ENCODE measurements around the gene SLC25A25.
"Not testable (repeated sequence)": the region's sequence is repeated elsewhere in the genome, so short reads cannot be mapped to it uniquely, and the experiment has no call there.

SLC25A25 gene

DNA sequence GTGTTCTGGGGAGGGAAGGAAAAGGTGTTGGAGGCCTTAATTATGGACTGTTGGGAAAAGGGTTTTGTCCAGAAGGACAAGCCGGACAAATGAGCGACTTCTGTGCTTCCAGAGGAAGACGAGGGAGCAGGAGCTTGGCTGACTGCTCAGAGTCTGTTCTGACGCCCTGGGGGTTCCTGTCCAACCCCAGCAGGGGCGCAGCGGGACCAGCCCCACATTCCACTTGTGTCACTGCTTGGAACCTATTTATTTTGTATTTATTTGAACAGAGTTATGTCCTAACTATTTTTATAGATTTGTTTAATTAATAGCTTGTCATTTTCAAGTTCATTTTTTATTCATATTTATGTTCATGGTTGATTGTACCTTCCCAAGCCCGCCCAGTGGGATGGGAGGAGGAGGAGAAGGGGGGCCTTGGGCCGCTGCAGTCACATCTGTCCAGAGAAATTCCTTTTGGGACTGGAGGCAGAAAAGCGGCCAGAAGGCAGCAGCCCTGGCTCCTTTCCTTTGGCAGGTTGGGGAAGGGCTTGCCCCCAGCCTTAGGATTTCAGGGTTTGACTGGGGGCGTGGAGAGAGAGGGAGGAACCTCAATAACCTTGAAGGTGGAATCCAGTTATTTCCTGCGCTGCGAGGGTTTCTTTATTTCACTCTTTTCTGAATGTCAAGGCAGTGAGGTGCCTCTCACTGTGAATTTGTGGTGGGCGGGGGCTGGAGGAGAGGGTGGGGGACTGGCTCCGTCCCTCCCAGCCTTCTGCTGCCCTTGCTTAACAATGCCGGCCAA lies 40.4 kb downstream of the SLC25A25 start:
- in situ Hi-C loops (cut with MboI; ENCODE audit: low sequenced_read_pairs) = no loop called here

DNA sequence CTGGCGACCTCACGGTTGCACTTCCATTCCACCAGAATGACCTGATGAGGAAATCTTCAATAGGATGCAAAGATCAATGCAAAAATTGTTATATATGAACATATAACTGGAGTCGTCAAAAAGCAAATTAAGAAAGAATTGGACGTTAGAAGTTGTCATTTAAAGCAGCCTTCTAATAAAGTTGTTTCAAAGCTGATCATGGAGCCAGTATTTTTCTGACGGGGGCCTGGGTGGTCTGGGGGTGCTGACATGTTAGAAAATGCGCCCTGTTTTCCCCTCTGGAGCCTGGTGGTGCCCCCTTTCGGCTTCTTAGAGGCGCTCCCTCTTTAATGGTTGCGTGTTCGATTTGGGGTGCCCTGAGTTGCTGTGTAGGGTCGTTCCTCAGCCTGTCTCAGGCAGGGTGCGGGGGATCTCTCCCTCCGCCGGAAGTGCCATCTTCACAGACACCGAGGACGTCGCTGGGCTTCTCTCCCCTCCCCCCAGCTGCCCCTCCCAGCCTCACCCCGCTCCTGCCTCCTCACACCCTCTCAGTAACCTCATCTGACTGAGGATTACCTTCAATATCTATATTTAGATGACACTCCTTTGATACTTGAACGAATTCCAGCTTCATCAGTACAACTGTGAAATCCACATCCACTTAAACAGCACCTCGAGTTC lies 41.1 kb downstream of the SLC25A25 start:
- in situ Hi-C loops (cut with MboI; ENCODE audit: low sequenced_read_pairs) = no loop called here

DNA sequence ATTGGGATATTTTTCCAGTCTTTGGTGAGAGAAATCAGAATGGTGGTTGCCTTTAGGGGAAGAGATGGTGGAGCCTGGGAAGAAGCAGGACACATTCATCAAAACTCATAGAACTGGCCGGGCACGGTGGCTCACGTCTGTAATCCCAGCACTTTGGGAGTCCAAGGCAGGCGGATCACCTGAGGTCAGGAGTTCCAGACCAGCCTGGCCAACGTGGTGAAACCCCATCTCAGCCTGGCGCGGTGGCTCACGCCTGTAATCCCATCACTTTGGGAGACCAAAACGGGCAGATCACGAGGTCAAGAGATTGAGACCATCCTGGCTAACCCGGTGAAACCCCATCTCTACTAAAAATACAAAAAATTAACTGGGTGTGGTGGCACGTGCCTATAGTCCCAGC lies 43.7 kb downstream of the SLC25A25 start:
- in situ Hi-C loops (cut with MboI; ENCODE audit: low sequenced_read_pairs) = not testable (repeated sequence)

DNA sequence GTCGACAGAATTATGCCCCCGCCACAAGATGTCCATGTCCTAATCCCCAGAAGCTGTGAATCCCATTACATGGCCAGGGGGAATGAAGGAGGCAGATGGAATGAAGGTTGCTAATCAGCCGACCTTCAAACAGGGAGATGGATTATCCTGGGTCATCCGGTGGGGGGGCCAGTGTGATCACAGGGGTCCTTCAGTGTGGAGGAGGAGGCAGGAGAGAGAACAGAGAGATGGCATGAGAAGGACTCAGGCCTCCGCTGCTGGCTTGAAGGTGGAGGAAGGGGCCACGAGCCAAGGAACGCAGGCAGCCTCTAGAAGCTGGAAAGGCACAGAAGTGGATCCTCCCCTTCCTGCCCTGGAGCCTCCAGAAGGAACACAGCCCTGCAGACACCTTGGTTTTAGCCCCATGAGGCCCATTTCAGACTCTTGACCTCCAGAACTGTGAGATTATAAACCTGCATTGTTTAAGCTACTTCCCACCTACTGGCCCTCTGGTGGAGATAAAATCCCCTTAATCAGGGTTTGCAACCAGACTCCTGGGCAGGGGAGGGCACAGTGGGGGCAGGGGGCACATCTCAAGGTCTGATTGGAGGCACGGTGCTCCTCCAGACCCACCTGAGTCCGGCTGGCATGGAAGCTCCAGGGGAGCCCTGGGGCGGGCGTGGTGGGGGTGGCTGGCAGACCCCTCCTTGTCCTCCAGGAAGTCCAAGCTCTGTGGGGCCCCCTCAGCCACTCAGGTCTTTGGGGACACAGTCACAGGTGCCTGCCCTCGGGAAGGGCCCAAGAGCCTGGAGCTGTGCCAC lies 45.7 kb downstream of the SLC25A25 start:
- in situ Hi-C loops (cut with MboI; ENCODE audit: low sequenced_read_pairs) = no loop called here

DNA sequence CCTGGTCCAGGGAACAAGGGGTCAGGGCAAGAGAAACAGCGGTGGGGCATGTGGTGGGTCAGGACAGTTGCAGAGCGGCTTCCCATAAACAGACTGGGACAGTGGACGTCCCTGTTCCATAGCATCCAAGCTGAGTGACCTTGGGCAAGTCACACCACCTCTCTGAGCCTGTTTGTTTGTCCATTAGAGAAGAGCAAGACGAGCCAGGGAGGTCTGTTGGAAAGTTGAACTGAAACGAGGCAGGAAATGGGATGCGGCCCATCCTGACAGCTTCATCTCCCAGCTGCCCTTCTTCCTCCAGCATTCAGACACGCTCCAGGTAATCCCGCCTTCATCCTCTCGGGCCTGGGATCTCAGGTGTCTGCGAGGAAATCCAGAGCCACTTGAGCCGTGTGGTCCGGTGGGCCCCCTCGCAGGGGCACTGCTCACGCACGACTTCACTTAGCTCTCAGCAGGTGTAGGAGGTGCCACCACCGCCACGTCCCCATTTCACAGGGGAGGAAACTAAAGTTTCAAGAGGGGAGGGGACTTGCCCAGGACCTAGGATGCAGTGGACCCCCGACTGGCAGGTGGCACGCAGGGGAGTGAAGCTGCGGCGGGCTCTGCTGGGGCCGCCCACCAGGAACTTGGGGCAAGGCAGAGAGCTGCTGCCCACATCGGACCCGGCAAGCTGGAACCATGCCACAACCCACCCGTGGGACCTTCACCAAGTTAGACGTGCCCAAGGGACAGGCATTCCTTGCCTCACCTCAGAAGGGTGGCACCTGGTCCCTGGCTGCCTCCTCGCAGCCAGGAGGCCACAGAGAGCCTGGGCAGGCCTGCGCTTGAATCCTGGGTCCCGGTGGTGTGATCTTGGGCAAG lies 46.5 kb downstream of the SLC25A25 start:
- in situ Hi-C loops (cut with MboI; ENCODE audit: low sequenced_read_pairs) = no loop called here

DNA sequence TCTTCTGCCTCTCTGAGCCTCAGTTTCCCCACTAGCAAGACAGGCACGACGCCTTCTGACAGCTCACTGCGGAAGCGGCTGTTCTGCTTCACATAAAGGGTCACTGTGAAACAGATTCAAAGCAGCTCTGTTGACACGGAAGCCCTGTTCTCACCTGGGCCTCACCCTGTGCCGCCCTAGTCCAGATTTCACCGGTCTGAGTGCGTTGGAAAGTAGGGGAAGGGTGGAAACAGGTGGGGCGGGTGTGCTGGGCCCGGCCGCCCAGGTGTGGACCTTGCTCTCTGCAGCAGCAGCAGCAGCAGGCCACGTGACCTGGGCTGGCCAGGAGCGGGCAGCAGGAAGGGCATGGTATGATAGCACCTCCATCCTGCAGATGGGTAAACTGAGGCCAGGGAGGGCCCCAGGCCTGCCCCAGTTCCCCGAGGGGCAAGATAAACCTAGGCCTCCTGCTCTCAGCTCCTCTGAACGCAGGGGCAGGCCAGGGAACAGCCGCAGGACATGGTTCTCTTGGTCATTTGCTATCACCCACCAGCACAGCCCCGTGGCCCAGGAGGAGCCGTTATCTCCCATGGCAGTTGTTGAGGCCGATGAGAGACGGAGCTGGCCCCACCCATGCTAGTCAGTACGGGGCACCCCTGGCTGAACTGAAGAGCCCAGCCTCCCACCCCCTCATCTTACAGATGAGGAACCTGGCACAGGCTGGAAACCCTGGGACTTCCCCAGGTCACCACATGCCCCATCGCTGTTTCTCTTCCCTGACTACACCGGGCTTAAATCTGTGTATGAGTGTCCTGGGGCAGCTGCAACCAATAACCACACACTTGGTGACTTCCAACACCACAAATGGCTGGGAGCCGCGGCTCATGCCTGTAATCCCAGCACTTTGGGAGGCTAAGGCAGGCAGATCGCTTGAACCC lies 47.4 kb downstream of the SLC25A25 start:
- in situ Hi-C loops (cut with MboI; ENCODE audit: low sequenced_read_pairs) = no loop called here

DNA sequence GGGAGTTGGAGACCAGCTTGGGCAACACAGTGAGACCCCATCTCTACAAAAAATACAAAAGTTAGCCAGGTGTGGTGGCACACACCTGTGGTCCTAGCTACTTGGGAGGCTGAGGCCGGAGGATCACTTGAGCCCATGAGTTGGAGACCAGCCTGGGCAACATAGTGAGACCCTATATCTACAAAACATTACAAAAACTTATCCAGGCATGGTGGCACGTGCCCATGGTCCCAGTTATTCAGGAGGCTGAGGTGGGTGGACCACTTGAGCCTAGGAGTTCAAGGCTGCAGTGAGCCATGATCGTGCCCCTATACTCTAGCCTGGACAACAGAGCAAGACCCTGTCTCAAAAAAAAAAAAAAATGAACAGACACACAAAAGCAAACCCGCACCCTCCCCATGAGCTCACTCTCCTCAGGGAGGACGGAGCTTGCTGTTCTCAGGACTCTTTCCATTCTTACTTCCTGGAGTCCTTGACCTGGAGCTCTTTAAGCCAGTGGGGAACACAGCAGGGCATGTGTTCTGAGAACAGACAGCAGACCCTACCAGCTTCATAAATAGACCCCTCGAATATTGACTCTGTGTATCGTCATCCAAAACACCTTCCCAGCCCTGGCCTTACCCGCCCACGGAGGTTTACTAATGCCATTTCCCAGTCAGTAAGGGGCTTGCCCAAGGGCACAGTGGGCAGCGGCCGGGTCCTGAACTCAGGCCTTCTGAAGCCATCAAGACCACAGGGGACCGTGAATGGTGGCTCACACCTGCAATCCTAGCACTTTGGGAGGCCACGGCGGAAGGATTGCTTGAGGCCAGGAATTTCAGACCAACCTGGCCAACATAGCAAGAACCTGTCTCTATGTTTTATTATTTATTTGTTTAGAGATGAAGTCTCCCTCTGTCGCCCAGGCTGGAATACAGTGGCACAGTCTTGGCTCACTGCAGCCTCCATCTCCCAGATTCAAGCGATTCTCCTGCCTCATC lies 48.4 kb downstream of the SLC25A25 start:
- in situ Hi-C loops (cut with MboI; ENCODE audit: low sequenced_read_pairs) = no loop called here

DNA sequence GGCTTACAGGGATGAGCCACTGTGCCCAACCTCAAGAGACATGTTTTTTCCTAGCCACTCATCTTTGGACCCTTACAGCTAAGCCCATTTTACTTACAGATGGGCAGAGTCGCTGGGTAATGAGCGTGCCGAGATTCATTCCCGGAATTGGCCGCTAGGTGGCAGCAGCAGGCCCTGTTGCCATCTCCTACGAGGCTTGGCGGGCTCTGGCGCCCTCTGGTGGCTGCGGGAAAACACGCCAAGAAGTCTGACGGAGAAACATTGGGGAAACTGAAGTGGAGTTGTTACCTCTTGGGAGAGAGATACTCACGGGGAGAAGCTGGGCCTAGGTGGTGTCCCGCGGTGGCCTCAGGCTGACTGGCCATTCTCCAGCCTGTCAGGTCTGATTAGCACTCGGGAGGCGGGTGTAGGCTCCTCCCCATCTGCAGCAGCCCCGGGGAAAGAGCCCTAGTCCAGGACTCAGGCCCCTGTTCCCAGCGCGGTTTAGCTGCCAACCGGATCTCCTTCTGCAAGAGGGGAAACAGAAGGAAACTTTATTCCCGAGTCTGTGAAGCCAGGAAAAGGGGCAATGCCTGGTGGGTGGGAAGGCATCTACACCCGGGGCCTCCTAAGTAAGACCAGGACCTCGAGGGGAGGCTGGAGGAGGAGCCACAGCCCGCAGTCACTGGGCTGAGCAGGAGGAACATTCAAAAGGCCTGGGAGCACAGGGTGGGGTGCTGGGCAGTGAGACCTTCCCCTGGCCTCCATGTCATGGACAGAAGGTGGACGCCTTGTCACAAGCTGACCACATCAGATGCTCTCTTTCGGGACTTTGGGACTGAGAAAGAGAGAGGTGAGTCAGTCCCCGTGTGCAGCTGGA lies 49.8 kb downstream of the SLC25A25 start:
- in situ Hi-C loops (cut with MboI; ENCODE audit: low sequenced_read_pairs) = no loop called here

DNA sequence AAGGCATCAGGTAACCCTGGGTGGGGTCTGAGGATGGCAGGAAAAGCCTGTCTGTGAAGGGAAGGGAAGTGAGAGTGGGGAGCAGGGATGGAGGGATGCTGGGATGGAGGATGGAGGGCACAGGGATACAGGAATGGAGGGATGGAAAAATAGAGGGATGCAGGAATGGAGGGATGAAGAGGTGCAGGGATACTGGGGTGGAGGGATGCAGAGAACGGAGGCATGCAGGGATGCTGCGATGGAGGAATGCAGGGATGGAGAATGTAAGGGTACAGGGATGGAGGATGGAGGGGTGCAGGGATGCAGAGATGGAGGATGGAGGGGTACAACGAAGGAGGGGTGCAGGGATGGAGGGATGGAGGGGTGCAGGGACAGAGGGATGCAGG lies 50.4 kb downstream of the SLC25A25 start:
- in situ Hi-C loops (cut with MboI; ENCODE audit: low sequenced_read_pairs) = no loop called here

DNA sequence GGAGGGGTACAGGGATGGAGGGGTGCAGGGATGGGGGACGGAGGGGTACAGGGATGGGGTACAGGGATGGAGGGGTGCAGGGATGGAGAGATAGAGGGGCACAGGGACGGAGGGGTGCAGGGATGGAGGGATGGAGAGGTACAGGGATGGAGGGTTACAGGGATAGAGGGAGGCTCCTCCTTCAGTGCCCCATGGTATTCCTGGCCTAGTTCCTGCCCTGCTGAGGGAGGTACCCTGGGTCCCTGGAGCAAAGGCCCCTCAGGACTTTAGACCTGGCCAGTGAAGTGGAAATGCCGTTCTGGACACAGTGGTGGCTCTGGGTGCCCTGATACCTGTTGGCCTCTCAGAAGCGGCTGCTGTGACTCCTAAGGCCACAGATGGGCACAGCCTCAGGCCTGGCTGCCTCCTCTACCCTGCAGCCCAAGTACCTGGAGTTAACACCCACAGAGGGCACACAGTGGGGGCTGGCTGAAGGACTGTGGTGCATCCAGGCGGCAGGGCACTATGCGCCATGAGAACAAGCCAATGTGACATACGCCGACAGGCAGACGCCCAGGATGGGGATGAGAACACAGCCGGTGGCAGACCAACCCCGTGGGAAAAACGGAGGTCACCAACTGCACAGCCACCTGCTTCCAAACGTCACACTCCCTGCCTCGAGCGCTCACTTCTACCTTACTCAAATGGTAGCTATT lies 51.1 kb downstream of the SLC25A25 start:
- in situ Hi-C loops (cut with MboI; ENCODE audit: low sequenced_read_pairs) = no loop called here

DNA sequence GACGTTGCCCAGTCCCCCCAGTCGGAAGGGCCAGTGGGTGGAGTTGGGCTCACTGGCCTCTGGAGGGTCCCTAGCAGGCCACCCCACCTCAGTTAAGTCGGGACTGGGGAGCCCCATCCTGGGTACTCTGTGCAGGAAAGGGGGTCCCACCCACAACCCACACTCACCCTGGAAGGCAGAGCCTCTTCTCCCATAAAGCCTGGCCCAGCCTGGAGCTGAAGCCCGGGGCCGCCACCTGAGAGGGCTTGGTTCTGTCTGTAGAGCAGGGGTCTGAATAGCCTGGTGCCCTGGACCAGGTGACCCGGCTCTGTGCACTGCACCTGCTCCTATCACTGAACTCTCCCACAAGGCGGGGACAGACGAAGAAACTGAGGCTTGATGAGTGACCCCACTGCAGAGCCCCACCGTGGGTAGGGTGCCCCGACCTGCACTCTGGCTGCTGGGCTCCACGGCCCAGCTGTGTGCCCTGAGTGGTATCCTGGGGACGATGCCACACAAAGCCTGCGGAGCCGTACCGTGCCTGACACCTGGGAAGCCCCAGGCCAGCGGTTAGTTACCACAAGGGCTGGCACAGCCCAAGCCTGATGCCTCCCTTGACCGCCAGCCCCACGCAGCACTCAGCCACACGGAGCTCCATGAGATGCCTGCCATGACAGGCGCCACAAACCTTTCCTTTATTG lies 52.2 kb downstream of the SLC25A25 start:
- in situ Hi-C loops (cut with MboI; ENCODE audit: low sequenced_read_pairs) = no loop called here

DNA sequence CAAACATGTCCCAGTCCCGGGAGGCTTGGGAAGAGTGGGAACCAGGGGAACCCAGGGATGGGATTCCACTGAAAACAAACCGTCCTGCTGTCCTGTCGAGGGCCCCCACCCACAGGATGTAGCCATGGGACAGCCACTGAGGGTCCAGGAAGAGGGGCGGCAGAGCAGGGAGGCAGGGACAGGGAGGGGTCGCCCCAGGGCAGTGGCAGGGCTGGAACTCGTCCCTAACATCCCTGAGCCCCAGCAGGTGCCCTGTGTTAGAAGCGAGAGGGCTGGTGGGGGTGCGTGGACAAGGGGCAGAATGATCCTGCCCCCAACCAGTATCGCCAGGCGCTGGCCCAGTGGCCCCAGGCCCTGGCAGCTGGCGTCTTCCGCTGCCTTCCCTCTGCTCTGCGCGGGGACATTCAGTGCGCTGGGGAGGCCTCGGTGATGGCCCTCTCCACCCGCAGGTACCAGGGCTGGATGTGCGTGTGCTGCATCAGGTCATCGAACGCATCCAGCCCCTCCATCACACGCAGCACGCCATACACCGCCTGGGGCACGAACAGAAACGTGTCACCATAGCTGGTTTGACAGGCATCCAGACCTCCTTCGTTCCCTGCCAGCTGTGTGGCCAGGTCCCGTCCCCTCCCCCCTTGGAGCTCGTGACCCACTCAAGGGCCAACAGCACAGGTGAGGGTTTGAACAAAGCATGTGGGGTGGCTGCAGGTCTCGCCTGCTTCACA lies 52.9 kb downstream of the SLC25A25 start:
- in situ Hi-C loops (cut with MboI; ENCODE audit: low sequenced_read_pairs) = no loop called here

DNA sequence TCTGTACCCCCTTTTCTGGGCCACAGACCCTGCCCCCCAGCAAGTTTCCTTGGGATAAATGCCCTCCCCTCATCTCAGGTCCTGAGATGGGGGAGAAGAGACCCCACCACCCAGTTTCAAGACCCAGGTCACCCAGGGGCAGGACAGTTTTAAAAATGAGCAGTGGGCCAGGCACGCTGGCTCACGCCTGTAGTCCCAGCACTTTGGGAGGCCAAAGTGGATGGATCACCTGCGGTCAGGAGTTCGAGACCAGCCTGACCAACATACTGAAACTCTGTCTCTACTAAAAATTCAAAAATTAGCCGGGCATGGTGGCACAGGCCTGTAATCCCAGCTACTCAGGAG lies 53.4 kb downstream of the SLC25A25 start:
- in situ Hi-C loops (cut with MboI; ENCODE audit: low sequenced_read_pairs) = no loop called here

DNA sequence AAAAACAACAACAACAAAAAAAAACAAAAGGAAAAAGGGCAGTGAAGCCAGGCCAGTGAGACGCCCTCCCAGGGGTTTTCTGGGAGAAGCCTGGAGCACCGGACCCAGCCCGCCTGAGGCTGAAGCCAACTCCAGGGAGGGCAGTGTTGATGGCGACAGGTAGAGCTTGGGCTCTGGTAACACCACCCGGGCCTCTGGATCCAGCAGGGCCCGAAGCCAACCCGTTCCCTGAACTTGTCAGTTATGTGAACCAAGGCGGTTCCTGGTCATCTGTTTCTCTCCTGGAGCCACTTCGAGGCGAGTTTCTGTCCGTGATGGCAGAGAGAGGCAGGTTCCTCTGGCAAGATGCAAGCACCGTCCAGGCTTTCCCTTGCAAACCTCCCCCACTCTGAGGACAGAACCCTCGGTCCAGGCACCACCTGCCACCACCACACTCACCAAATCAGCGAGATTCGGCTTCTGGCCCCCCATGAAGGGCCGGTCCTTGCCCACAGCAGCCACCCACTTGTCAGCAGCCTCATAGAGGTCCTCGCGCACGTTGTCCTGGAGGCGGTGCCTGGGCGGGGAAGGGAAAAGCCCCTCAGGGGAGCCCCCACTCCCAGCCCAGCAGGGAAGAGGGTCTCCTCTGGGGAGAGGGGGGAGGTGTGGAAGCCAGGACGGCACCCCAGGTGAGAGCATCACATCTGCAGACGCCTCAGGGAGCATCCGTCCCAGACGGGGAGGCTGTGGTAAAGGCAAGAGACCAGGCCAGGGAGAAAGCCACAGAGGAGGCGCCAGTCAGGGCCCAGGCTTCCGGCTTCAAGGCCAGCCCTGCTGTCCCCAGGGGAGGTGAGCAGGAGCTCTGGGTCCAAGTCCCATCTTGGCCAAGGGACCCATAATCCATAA lies 54.1 kb downstream of the SLC25A25 start:
- in situ Hi-C loops (cut with MboI; ENCODE audit: low sequenced_read_pairs) = no loop called here

DNA sequence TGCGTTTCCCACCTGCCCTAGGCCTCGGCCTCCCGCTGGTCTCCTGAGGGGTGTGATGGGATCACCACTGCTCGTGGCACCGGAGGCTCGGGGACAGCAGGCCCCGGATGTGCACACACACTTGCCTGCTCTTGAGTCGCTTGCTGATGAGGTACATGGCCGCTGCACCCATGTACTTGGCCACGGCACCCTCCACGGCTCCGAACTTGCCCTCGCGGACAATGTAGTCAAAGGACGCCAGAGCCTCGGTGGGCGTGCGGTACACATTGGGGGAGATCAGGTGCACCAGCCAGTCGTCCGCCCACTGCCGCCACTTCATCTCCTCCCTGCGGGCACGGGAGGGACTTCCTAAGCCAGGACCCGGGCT lies 54.8 kb downstream of the SLC25A25 start:
- in situ Hi-C loops (cut with MboI; ENCODE audit: low sequenced_read_pairs) = no loop called here

All from HL-60/S4 treated with phorbol 12-myristate 13-acetate at 8.2 ng/mL for 4 days and 3 days (cell line).